ENCODE measurements around the gene DOCK10. TPM values are rescaled to one million over a fixed set of nuclear protein-coding genes. Genes with fewer than 3 reads are reported as not detected.
A peak's percentile ranks its signal among the peaks of the same experiment; 100 is the strongest.

DOCK10 gene
- total and polyA plus RNA-seq, 2 experiments from 2014 or later: 1.1 to 3.2 TPM

- no peak overlapping the region for H3K4me2 ChIP-seq
- H4K20me1 ChIP-seq (ENCODE audit: insufficient read depth, poor library complexity, severe bottlenecking): no peaks in the 10 kb centered on the region
- no peak overlapping the region for H3K4me3 ChIP-seq
- no peak for DNase-seq (ENCODE audit: low spot score)
- WGBS (ENCODE audit: low lambda C conversion rate, missing lambda C conversion rate): 69% methylated on average over 4 of the region's 4 CpGs
- H3K27ac ChIP-seq: no peak overlapping the region
- H3K4me1 ChIP-seq (ENCODE audit: insufficient read depth): no peaks in the 10 kb centered on the region
- TF ChIP-seq CTCF (IDR thresholded peaks at IDR 0.05; ENCODE audit: poor library complexity): no peak
- TF ChIP-seq EZH2 (IDR thresholded peaks at IDR 0.05; ENCODE audit: borderline replicate concordance): no peak
- TF ChIP-seq EZH2phosphoT487 (IDR thresholded peaks at IDR 0.05; ENCODE audit: low read depth, severe bottlenecking, unreplicated experiment): no peak
- no peaks in the 10 kb centered on the region for H3K27me3 ChIP-seq
- no peaks in the 10 kb centered on the region for H3K9me3 ChIP-seq (ENCODE audit: low read depth)
- no peaks in the 10 kb centered on the region for H3K9me2 ChIP-seq (replicated peaks; ENCODE audit: insufficient read depth)
- no peak overlapping the region for H2AFZ ChIP-seq
- no peaks in the 10 kb centered on the region for H3K79me2 ChIP-seq
- H3K36me3 ChIP-seq (replicated peaks; ENCODE audit: insufficient read depth, low read depth): no peaks in the 10 kb centered on the region
Observed at GRCh38 chr2:224975761-224976160, 66.5 kb downstream of the DOCK10 start.

- Histone ChIP-seq H3K36me3 (replicated peaks; ENCODE audit: insufficient read depth, low read depth) (no peaks in the 10 kb centered on the region), H4K20me1 (ENCODE audit: insufficient read depth, poor library complexity, severe bottlenecking) (no peaks in the 10 kb centered on the region), H2AFZ (no peak overlapping the region), H3K27ac (no peak overlapping the region), H3K4me2 (no peak overlapping the region), H3K9me3 (ENCODE audit: low read depth) (no peaks in the 10 kb centered on the region), H3K4me1 (ENCODE audit: insufficient read depth) (no peaks in the 10 kb centered on the region), H3K9me2 (replicated peaks; ENCODE audit: insufficient read depth) (no peaks in the 10 kb centered on the region), H3K79me2 (no peaks in the 10 kb centered on the region), H3K27me3 (no peaks in the 10 kb centered on the region), H3K4me3 (no peak overlapping the region)
- TF ChIP-seq EZH2phosphoT487 (IDR thresholded peaks at IDR 0.05; ENCODE audit: low read depth, severe bottlenecking, unreplicated experiment): no peak
- no peak for DNase-seq (ENCODE audit: low spot score)
- 73% methylated on average over 10 of the region's 10 CpGs for WGBS (ENCODE audit: low lambda C conversion rate, missing lambda C conversion rate)
Observed at GRCh38 chr2:224973112-224974016, 68.9 kb downstream of the DOCK10 start.

GRCh38 chr2:224971214-224971613 is 71.1 kb downstream of the DOCK10 start:
- no peak overlapping the region for H3K4me2 ChIP-seq
- H2AFZ ChIP-seq: no peak overlapping the region
- H3K79me2 ChIP-seq: no peaks in the 10 kb centered on the region
- no peaks in the 10 kb centered on the region for H3K9me2 ChIP-seq (replicated peaks; ENCODE audit: insufficient read depth)
- WGBS (ENCODE audit: low lambda C conversion rate, missing lambda C conversion rate): 62% methylated on average over 4 of the region's 4 CpGs
- no peak for TF ChIP-seq EZH2phosphoT487 (IDR thresholded peaks at IDR 0.05; ENCODE audit: low read depth, severe bottlenecking, unreplicated experiment)
- no peak for TF ChIP-seq EZH2 (IDR thresholded peaks at IDR 0.05; ENCODE audit: borderline replicate concordance)
- no peak for TF ChIP-seq CTCF (IDR thresholded peaks at IDR 0.05; ENCODE audit: poor library complexity)
- no peaks in the 10 kb centered on the region for H3K27me3 ChIP-seq
- H3K27ac ChIP-seq: no peak overlapping the region
- DNase-seq (ENCODE audit: low spot score): peak; percentile 34
- no peaks in the 10 kb centered on the region for H3K9me3 ChIP-seq (ENCODE audit: low read depth)
- no peaks in the 10 kb centered on the region for H4K20me1 ChIP-seq (ENCODE audit: insufficient read depth, poor library complexity, severe bottlenecking)
- H3K36me3 ChIP-seq (replicated peaks; ENCODE audit: insufficient read depth, low read depth): no peaks in the 10 kb centered on the region
- H3K4me1 ChIP-seq (ENCODE audit: insufficient read depth): no peaks in the 10 kb centered on the region
- H3K4me3 ChIP-seq: no peak overlapping the region

- WGBS (ENCODE audit: low lambda C conversion rate, missing lambda C conversion rate): 72% methylated on average over 5 of the region's 5 CpGs
- Histone ChIP-seq H3K27ac (no peak overlapping the region), H3K9me3 (ENCODE audit: low read depth) (no peaks in the 10 kb centered on the region)
Observed at GRCh38 chr2:224970311-224970710, 72.0 kb downstream of the DOCK10 start.

More at GRCh38 chr2:224970311-224970710, 72.0 kb downstream of the DOCK10 start:
- Histone ChIP-seq H2AFZ (no peak overlapping the region), H3K9me2 (replicated peaks; ENCODE audit: insufficient read depth) (no peaks in the 10 kb centered on the region), H4K20me1 (ENCODE audit: insufficient read depth, poor library complexity, severe bottlenecking) (no peaks in the 10 kb centered on the region), H3K4me3 (no peak overlapping the region), H3K4me1 (ENCODE audit: insufficient read depth) (no peaks in the 10 kb centered on the region), H3K27me3 (no peaks in the 10 kb centered on the region), H3K36me3 (replicated peaks; ENCODE audit: insufficient read depth, low read depth) (no peaks in the 10 kb centered on the region), H3K4me2 (no peak overlapping the region), H3K79me2 (no peaks in the 10 kb centered on the region)
- DNase-seq (ENCODE audit: low spot score): no peak
- no peak for TF ChIP-seq EZH2 (IDR thresholded peaks at IDR 0.05; ENCODE audit: borderline replicate concordance)
- TF ChIP-seq EZH2phosphoT487 (IDR thresholded peaks at IDR 0.05; ENCODE audit: low read depth, severe bottlenecking, unreplicated experiment): no peak
